HG03039 (cell line): ENCODE measurements around the gene CCDC63.

ENCODE experiments used
- ATAC-seq: cut with Tn5 transposase; IDR thresholded peaks from one replicate; pipeline ENCODE4 v1.9.1; 2021; ENCODE audit warnings: mild to moderate bottlenecking, moderate library complexity; ENCODE audit not compliant: unreplicated experiment

The CCDC63 gene

DNA sequence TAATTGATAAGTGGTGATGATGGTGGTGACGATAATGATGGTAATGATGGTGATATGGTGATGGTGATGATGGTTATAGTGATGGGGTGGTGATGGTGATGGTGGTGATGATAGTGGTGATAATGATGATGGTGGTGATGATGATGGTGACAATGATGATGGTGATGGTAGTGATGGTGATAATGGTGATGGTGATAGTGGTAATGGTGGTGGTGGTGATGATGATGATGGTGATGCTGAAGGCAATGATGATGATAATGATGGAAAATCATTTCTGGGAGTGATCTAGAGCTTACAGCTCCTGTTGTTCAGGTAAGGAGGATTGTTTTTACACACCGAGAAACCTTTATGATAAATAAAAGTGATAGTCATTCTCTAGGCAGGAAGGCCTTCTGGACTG lies 33.9 kb downstream of the CCDC63 start:
- no peak for ATAC-seq

DNA sequence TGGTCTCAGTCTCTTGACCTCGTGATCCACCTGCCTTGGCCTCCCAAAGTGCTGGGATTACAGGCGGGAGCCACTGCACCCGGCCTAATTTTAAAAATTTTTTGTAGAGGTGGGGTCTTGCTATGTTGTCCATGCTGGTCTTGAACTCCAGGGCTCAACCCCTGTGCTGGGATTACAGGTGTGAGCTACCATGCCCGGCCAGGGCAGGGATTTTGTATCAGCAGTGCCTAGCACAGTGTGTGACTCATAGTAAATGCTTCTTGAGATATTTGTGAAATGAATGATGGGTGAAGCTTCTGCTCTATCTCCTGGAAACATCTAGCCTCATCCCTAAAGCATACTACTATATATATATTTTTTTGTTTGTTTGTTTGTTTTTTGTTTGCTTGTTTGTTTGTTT lies 36.5 kb downstream of the CCDC63 start:
- no peak for ATAC-seq

DNA sequence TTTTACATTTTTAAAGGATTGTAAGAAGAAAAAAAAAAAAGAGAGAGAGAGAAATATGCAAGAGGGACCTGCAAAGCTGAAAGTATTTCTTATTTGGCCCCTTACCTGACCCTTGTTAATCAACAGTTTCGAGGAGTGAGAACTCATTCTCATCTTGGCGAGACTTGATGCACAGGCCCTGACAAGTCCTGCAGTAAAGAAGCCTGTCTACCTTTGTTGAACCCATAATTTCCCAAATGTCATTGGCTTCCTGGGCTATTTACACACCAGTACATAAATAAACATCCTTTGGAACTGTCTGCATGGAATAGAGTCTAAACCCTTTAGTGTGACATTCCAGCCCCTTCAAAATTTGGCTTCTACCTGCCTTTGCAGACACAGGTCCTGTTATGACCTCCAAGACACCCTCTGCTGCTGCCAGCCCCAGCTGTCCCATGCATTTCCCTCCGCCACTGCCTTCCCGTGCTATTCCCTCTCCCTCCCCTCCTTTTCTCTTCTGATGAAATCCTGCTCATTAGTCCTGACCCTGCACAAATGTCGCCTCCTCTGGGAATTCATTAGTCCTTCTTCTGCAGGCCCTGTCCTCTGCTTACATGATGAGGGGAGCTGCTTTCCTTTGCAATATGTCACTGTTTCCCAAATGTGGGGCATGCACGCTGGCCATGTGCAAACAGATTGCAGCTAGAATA lies 38.5 kb downstream of the CCDC63 start:
- no peak for ATAC-seq

DNA sequence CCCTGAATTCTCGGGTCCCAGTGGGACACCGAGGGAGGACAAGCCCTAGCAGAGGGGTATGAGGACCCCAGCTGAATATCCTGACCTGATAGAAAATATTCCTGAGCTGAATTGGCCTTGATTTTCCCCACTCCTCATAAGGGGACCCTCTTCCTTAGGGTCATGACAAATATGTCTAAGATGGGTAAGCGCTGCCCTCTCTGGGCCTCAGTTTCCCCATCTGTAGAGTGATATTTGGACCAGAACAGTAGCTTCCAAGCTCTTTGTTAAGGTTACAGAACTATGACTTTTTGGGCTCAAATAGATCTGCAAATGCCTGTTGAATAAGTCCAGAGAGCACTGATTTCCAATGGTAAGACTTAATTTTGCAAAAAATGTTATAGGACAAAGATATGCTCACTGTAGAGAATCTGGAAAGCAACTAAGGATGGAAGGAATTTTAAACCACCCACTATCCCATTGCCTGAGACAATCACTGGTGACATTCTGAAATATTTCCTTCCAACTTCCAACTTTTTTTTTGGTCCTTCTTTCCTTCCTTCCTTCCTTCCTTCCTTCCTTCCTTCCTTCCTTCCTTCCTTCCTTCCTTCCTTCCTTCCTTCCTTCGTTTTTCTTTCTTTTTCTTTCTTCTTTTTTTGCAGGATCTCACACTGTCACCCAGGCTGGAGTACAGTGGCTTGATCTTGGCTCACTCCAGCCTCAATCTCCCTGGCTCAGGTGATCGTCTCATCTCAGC lies 41.6 kb downstream of the CCDC63 start:
- no peak for ATAC-seq

DNA sequence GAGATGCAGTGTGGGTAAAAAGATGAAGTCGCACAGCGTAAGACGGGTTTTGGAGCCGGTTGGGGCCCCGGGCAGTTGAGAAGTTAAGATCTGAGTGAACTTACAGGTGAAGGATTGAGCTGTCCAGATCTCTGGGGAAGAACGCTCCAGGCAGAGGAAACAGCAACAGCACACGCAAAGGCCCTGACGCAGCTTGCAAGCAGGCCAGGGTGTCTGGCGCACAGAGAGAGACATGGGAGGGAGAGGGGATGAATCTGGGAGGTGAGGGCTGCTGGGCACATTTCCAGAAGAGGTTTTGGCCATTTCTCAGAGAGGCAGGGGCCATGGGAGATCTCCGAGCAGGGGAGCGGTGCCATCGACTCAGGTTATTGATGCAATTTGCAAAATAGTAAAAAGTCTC lies 42.6 kb downstream of the CCDC63 start:
- ATAC-seq = no peak

DNA sequence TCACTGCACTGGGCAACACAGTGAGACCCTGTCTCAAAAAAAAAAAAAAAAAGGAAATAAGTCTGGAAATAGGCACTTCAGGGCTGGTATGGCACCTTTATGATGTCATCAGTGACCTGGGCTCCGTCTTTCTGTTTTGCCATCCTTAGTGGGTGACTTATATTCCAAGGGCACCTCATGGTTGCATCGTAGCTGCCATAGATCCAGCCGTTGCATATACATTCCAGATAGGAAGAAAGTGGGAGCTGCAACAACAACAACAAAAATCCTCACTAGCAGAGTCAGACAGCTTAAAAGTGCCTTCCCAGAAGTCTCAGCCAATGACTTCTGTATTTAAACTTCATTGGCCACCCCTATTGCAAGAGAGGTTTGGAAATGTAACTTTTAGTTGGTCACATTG lies 47.2 kb downstream of the CCDC63 start:
- ATAC-seq = no peak

DNA sequence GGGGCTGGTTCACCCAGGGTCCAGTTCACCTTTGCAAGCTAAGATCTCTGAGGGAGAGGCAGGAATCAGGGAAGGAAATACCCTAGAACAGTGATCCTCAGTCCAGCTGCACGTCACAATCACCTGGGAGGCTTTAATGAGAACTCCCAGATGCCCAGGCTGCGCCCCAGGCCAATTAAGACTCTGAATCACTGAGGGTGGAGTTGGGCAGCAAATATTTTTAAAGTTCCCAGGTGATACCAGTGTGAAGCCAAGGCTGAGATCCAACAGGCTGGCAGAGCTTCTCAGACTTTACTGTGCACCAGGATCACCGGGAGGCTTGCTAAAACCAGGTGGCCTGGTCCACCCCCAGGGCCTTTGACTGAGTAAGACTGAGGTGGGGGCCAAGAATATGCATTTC lies 49.8 kb downstream of the CCDC63 start:
- no peak for ATAC-seq

DNA sequence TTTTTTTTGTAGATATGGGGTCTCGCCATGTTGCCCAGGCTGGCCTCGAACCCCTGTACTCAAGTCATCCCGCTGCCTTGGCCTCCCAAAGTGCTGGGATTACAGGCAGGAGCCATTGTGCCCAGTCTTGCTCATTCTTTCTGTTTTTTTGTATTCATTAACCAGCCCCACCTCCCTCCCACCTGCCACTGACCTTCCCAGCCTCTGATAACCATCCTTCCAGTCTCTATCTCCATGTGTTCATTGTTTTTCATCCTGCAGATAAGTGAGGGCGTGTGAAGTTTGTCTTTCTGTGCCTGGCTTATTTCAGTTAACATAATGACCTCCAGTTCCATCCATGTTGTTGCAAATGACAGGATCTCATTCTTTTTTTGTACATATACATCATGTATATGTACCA lies 54.6 kb downstream of the CCDC63 start:
- no peak for ATAC-seq

DNA sequence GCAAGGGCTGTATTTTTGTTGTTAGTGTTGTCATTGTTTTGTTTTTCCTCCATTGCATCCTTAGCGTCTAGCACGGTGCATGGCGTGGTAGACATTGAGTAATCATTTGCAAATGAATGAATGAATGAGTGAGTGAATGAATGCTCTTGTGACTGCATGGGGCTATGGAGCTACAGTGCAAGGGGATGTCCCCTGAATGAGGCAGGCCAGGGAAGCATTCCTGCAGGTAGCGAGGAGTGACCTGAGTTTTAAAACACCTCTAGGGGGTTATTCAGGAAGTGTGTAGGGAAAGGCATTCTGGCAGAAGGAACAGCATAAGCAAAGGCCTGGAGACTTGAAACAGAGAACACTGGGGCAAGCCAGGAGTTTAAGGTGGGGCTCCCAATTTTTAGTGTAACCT lies 56.7 kb downstream of the CCDC63 start:
- ATAC-seq = no peak

DNA sequence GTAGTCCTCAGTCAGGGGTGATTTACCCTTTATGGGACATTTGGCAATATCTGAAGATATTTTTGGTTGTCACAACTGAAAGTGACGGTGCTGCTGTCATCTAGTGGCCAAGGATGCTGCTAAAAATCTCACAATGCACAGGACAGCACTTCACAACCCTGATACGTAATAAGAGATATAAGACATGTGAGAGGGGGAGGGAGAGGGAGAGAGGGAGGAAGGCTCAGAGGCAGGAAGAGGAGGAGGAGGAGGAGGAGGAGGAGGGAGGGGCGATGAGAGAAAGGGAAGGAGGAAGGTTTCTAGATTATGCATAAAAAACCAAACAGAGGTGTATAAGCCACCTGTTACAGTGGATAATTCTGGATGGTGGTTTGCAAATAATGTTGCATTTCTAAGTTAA lies 59.3 kb downstream of the CCDC63 start:
- ATAC-seq = no peak

DNA sequence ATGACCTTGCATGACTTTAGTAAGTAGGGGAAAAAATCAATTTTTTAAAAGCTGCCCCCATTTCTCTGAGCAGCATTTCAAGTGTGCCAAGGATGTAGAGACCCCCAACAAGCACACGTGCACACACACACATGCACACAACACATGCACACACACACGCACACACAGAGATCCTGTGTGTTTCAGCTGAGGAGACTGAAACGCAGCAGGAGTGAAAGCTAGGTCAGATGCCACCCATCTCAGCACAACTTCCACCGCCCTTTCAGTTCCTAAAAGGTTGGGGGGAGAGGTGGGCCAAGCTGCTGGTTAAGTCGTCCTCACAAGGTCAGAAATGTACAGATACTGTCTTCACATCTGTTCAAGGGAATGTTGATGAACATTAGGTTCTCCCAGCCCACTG lies 59.7 kb downstream of the CCDC63 start:
- no peak for ATAC-seq

DNA sequence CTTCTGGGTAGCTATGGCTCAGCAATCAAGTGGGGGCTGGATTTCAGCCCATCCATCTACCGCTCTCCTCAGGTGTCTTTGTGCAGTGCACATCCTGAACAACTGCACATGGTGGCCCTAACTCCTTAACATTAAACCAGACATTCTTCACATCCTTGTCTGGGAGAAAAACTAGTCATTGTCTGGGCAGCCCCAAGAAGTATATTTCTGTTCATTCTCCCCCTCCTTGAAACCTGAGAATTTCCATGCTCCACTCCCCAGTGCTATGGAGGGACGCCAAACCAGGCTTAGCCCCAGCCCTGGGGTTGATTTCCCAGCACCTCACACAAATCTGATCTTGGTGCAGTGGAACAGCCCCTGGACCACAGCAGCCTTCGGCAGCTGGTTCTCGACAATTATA lies 60.2 kb downstream of the CCDC63 start:
- ATAC-seq = no peak

DNA sequence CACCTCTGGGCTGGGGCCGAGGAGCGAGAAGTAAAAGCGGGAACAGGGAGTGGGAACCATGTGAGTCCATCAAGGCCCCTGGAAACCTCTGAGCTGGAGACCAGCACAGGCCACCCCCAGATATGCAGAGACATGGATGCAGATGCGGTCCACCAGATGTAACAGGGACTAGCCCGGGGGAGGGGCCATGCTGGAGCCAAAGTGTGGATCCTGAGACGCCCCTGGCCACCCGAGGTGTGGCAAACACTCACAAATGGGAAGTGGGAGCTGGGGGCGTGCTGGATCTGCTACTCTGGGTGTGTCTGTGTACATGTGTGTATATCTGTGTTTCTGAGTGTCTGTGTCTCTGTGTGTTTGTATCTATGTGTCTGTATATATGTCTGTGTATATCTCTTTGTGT lies 60.8 kb downstream of the CCDC63 start:
- no peak for ATAC-seq

DNA sequence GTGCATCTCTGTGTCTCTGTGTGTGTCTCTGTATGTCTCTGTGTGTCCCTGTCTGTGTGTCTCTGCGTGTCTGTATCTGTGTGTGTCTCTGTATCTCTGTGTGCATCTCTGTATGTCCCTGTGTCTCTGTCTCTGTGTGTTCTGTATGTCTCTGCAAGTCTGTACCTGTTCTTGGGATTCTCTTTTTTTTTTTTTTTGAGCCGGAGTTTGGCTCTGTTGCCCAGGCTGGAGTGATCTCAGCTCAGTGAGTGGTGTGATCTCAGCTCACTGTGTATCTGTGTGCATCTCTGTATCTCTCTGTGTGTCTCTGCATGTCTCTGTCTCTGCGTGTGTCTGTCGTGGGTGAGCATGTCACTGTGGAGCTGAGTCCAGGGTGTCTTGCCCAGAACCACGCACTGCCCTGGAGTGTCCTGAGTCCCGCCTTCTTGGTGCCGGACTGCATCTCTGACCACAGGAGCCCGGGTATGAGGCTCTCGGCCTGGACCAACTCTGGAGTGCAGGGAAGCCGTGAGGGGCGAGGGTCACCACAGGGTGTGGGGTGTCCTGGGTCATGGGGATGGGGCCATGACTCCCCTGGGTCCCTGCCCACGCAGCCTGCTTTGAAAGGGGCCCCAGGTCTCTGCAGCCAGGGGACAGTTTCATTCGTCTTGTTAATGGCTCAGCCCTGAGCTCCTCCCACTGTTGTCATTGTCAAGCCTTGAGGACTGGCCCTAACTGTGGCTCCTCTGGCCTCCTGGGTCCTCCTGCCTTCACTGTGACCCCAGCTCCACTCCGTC lies 61.8 kb downstream of the CCDC63 start:
- ATAC-seq = no peak

DNA sequence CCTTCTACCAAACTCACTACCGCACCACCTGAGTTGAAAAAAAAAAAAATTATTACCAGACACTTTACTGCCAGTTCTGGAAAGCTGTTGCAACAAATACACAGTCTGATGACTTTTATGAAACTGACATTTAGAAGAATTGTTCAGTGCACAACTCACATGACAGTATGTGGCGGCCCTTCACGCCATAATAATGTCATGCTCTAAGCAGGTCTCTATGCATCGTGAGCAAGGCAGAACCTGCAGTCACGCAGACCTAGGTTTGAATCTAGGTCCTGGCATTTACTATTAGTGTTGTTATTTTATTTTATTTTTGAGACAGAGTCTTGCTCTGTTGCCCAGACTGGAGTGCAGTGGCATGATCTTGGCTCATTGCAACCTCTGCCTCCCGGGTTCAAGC lies 65.5 kb downstream of the CCDC63 start:
- no peak for ATAC-seq

DNA sequence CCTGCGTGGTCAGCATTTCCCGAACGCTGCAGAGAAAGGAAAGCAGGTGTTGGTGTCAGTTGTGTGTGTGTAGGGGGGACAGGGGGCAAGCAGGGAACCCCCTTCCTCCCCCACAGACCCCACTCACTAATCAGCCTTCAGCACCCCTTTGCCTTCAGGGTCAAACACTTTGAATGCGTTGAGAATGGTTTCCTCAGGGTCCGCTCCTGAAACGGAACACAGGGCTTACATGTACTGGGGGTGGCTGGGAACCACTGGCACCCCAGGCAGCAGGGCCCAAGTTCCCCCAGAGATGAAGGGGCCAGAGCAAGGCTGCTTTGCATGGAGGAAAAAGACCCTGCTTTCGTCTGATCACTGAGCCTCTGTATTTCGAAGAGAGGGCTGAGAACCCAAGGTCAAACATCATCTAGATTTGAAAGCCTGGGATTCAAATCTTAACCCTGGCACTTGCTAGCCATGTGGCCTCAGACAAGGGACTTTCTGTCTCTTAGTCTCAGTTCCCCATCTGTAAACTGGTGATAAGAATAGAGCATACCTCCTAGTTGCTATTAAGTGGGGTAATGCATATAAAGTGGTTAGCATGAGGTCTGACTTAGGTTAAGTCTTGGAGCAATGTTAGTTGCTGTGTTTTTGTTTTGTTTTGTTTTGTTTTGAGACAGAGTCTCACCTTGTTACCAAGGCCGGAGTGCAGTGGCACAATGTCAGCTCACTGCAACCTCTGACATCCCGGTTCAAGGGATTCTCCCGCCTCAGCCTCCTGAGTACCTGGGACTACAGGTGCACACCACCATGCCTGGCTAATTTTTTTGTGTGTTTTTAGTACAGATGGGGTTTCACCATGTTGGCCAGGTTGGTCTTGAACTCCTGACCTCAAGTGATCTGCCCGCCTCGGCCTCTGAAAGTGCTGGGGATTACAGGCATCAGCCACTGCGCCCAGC lies 66.6 kb downstream of the CCDC63 start:
- peak; percentile 93 for ATAC-seq

DNA sequence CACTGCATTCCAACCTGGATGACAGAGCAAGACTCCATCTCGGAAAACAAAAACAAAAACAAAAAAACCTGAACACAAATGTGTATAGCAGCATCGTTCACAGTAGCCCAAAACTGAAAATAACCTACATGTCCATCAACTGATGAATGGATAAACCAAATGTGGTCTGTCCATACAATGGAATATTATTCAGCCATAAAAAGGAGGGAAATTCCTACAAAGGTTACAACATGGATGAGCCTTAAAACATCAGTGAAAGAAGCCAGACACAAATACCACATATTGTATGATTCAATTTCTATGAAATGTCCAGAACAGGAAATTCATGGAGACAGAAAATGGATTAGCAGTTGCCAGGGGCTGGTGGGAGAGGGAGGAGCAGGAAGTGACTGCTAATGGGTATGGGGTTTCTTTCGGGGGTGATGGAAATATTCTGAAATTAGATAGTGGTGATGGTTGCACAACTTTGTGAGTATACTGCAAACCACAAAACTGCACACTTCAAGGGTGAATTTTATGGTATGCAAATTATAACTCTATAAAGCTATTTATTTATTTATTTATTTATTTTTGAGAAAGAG lies 69.6 kb downstream of the CCDC63 start:
- no peak for ATAC-seq

DNA sequence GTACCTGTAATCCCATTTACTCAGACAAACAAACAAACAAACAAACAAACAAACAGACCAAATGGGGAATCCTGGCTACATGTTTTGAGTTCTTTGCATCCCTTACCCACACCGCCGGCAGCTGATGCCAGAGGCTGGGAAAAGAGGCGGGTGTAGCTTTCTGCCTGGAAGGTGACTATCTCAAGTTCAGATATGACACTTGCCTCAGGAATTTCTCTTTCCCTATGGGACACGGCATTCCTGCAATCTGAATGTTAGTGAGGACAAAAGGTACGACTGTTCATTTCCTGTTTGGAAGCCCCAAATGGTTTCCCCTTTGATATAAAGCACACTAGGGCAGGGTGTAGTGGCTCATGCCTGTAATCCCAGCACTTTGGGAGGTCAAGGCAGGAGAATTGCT lies 70.7 kb downstream of the CCDC63 start:
- ATAC-seq = no peak

DNA sequence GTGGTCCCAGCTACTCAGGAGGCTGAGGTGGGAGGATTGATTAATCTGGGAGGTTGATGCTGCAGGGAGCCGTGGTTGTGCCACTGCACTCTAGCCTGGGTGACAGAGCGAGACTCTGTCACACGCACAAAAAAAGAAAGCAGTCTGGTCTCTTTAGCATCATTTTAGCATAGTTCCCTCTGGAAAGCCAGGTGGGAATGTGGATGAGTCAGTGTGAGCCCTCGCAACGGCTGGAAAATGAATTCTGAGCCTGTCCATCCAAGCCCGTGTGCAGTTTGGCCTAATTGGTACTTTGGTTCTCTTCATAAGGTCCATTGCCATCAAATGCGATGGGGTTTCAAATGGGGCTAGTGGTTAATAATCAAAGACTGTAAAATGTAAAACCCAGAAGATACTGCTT lies 71.2 kb downstream of the CCDC63 start:
- ATAC-seq = no peak

DNA sequence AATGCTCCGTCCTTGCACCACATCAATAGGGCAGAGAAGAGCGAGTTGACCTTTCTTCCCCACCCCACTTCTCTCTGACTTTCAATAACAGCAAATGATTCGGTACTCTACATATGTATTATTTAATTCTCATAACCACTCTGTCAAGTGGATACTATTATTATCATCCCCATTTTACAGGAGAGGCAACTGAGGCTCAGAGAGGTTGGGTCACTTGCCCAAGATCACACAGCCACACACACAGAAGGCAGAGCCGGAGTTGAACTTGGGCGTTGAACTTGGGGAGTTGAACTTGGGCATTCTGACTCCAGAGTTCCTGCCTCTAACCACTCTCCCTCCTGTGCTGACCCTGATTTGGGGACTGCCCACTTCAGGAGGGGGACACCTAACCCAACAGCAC lies 72.9 kb downstream of the CCDC63 start:
- ATAC-seq = no peak
